ENCODE results near the gene PRTG. TPM values are rescaled to one million over a fixed set of nuclear protein-coding genes. Genes with fewer than 3 reads are reported as not detected.

The PRTG gene
- total and polyA plus RNA-seq, 2 experiments from 2014 or later, result 0.63 to 3.4 TPM

- no peaks in the 10 kb centered on the region for H4K20me1 ChIP-seq (replicated peaks; ENCODE audit: insufficient read depth)
- no peaks in the 10 kb centered on the region for H3K27me3 ChIP-seq (ENCODE audit: insufficient read depth)
Observed at GRCh38 chr15:55649058-55649423, 93.9 kb downstream of the PRTG start.

More at GRCh38 chr15:55649058-55649423, 93.9 kb downstream of the PRTG start:
- H3K27ac ChIP-seq (ENCODE audit: low read depth), result no peak overlapping the region
- Mint-ChIP-seq H3K4me3 (no peak overlapping the region), H3K9me3 (no peaks in the 10 kb centered on the region), H3K27ac (no peak overlapping the region), H3K4me1 (peaks cover 28% of the 10 kb centered on the region), H3K36me3 (ENCODE audit: low read depth) (no peaks in the 10 kb centered on the region), H3K27me3 (ENCODE audit: insufficient read depth, low read depth, poor library complexity) (peaks cover 5% of the 10 kb centered on the region)
- H3K4me3 ChIP-seq, result no peak overlapping the region
- H3K4me2 ChIP-seq, result no peak overlapping the region
- H2AFZ ChIP-seq, result no peak overlapping the region
- no peak for ATAC-seq
- no peaks in the 10 kb centered on the region for H3K36me3 ChIP-seq (ENCODE audit: insufficient read depth)
- 0 out of 2 replicates have a peak, but pooled peaks cover 11% of the 10 kb centered on the region for H3K4me1 ChIP-seq (ENCODE audit: insufficient read depth)
- no peaks in the 10 kb centered on the region for H3K79me2 ChIP-seq (replicated peaks; ENCODE audit: insufficient read depth)
- H3F3A ChIP-seq (replicated peaks; ENCODE audit: low read depth), result no peaks in the 10 kb centered on the region
- H3K9me2 ChIP-seq (ENCODE audit: insufficient read depth), result no peaks in the 10 kb centered on the region
- TF ChIP-seq ZNF114 (CRISPR knock-in tag; IDR thresholded peaks at IDR 0.05) (no peak), ZNF331 (CRISPR knock-in tag; IDR thresholded peaks at IDR 0.05; ENCODE audit: low read depth) (no peak), NANOG (IDR thresholded peaks at IDR 0.05; ENCODE audit: borderline replicate concordance) (no peak), REST (IDR thresholded peaks at IDR 0.05; ENCODE audit: unreplicated experiment) (no peak), CTCF (conservative IDR thresholded peaks at IDR 0.05; ENCODE audit: low read depth in 2 of 2) (no peak), ZNF462 (CRISPR knock-in tag; IDR thresholded peaks at IDR 0.05) (no peak), POLR2AphosphoS5 (IDR thresholded peaks at IDR 0.05; ENCODE audit: low read depth) (no peak), EZH2 (IDR thresholded peaks at IDR 0.05; ENCODE audit: low read depth, unreplicated experiment) (no peak), JUNB (IDR thresholded peaks at IDR 0.05; ENCODE audit: unreplicated experiment) (no peak), CREB1 (CRISPR knock-in tag; IDR thresholded peaks at IDR 0.05; ENCODE audit: low read depth) (no peak), ETS1 (IDR thresholded peaks at IDR 0.05) (no peak), EZH2phosphoT487 (IDR thresholded peaks at IDR 0.05; ENCODE audit: unreplicated experiment) (no peak), STAT1 (IDR thresholded peaks at IDR 0.05; ENCODE audit: unreplicated experiment) (no peak)
- no peak for DNase-seq (ENCODE audit: low spot score)

Data from GM23338 (cell line).